Skeletal muscle satellite cell (primary cell): ENCODE results near the gene CUL3. TPM values are rescaled to one million over a fixed set of nuclear protein-coding genes. Genes with fewer than 3 reads are reported as not detected.
"Not testable (repeated sequence)": the region's sequence is repeated elsewhere in the genome, so short reads cannot be mapped to it uniquely, and the experiment has no call there.

Source experiments
- H3K27me3 ChIP-seq: 2 replicates; pipeline ENCODE4 v1.7.0; 2013; ENCODE audit warnings: low read length; ENCODE audit not compliant: control insufficient read depth, insufficient read depth
- H3K36me3 ChIP-seq: 2 replicates; pipeline ENCODE4 v1.7.0; 2013; ENCODE audit warnings: mild to moderate bottlenecking, control low read depth, low read length; ENCODE audit not compliant: insufficient read depth
- H3K4me1 ChIP-seq: 2 replicates; pipeline ENCODE4 v1.7.0; 2013; ENCODE audit warnings: low read length; ENCODE audit not compliant: control insufficient read depth, insufficient read depth
- H3K4me2 ChIP-seq: 2 replicates; pipeline ENCODE4 v1.7.0; 2013; ENCODE audit warnings: mild to moderate bottlenecking, low read length
- H3K4me3 ChIP-seq: 2 replicates; pipeline ENCODE4 v1.7.0; 2013; ENCODE audit warnings: low read length
- H3K9ac ChIP-seq: 2 replicates; pipeline ENCODE4 v1.7.0; 2013; ENCODE audit warnings: mild to moderate bottlenecking, low read depth, low read length, moderate library complexity
- H3K9me3 ChIP-seq: replicated peaks from 2 replicates; pipeline ENCODE4 v1.7.0; 2013; ENCODE audit warnings: mild to moderate bottlenecking, control low read depth, low read length
- total RNA-seq: library from RNA; depleted of rRNA; stranded (reverse); fragments of >200 nt; gene quantifications from 2 replicates; pipeline ENCODE4 v1.2.3, GENCODE V29; 2012; rRNA removed

CUL3 gene
- total RNA-seq: 50.7 and 51.0 TPM in 2 replicates

DNA sequence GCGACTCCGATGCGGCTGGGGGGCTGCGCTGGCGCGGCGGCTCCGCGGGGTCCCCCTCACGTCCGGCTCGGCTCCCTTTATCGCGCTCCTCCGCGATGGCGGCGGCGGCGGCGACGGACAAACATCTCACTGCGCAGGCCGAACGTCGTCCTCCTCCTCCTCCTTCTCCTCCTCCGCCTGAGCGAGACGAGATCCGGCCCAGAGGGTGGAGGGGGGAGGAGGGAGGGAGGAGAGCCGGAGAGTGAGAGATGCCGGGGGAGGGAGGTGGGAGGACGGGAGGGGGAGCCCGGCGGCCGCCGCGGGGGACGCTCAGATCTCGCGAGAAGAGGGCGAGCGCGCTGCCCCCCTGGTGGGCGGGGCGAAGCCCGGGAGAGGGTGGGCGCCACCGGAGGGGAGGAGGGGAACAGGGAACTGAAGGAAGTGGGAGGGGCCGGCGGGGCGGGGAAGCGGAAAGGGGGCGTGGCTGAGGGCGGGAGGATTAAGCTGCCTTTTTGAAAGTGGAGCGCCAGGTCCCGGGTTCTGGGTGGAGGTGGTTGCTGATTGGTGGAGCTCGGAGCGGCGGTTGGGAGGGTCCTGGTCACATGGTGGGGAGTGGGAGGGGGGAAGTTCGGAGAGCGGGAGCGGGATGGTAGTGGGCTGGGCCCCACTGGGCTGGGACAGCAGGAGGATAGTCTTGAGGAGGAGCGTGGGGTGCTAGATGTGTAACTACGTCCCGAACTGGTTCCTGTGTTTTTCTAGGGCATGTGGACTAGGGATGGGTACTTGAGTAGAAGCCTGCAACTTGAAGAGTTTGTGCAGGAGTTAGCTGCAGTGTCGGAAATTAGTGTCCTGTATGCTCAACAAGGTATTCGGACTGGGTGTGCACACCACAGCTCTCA lies at the start of gene CUL3:
CUL3 (minus strand) TSS at position 153 of the 878 bp plus-strand sequence. CDS start 354 bp downstream, outside the sequence.
- H3K27me3 ChIP-seq: no peaks in the 10 kb centered on the region
- H3K4me3 ChIP-seq: peak within 1 kb of the TSS; percentile 91

GRCh38 chr2:224630659-224631550 lies 45.7 kb upstream of the CUL3 start:
- H3K9ac ChIP-seq: no peak overlapping the region
- no peak overlapping the region for H3K4me3 ChIP-seq
- no peaks in the 10 kb centered on the region for H3K36me3 ChIP-seq
- H3K9me3 ChIP-seq: no peaks in the 10 kb centered on the region
- H3K27me3 ChIP-seq: peaks cover 6% of the 10 kb centered on the region
- no peaks in the 10 kb centered on the region for H3K4me1 ChIP-seq
- H3K4me2 ChIP-seq: no peak overlapping the region

More for the DNA sequence above, at the start of gene CUL3:
- H3K4me1 ChIP-seq: peaks cover 17% of the 10 kb centered on the region
- H3K36me3 ChIP-seq: peaks cover 2% of the 10 kb centered on the region
- no peaks in the 10 kb centered on the region for H3K9me3 ChIP-seq
- peak within 1 kb of the TSS; percentile 95 for H3K4me2 ChIP-seq
- peak within 1 kb of the TSS; percentile 94 for H3K9ac ChIP-seq

DNA sequence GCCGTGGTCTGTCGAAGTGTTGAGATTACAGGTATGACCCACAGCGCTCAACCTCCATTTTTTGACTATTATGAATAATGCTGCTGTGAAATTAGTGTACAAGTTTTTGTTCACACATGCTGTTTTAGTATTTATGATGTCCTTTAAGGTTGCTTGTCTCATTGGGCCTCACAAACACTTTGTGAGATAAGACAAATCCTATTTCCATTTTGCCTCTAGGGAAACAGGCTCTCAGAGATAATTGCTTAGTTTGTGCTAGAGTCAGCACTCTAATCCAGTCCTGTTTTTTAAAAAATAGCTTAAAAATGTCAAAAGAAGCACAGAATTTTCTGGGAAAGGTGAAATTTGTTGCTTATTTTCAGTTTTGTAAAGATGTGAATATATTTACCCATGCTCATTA lies 43.3 kb upstream of the CUL3 start:
- Histone ChIP-seq H3K36me3 (no peaks in the 10 kb centered on the region), H3K4me1 (no peaks in the 10 kb centered on the region), H3K9ac (no peak overlapping the region), H3K27me3 (peaks cover 6% of the 10 kb centered on the region), H3K9me3 (no peaks in the 10 kb centered on the region), H3K4me2 (no peak overlapping the region), H3K4me3 (no peak overlapping the region)

- H3K9me3 ChIP-seq: no peaks in the 10 kb centered on the region
- H3K4me1 ChIP-seq: no peaks in the 10 kb centered on the region
- no peak overlapping the region for H3K4me2 ChIP-seq
- H3K4me3 ChIP-seq: no peak overlapping the region
- H3K9ac ChIP-seq: no peak overlapping the region
- peaks cover 6% of the 10 kb centered on the region for H3K27me3 ChIP-seq
- H3K36me3 ChIP-seq: no peaks in the 10 kb centered on the region
These were observed 41.6 kb upstream of the CUL3 start for GRCh38 chr2:224626735-224627134.

DNA sequence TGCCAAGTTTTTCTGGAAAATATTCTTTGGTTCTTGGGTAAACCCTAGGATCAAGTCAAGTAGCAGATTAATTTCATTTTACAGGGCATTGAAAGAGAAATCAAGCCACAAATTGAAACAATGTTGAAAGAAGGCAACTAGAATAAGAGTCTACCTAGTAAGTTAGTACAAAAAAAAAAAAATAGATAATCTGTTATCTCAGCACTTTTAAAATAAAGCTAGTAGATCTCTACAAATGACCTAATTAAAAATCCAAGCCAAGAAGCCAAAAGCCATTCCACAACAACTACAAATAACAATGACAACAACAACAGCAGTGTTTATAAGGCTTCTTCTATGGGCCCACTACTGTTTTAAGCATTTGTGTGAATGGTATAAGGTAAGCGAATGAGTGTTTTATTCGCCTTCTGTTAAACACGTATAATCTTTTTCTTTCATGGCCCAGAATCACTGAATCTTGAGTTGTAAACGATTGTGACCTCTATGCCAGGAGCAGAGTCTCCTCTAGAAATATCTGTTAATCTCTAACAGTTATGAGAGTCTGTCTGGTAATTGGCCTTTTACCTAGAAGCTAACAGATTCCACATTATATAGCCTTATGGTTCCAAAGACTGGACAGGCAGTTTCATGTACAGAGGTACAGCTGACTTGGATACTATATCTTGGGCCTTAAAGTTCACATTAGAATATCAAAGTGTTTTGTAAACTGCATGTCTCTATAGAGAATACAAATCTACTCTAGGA lies 28.6 kb upstream of the CUL3 start:
- H3K4me3 ChIP-seq: no peak overlapping the region
- H3K27me3 ChIP-seq: no peaks in the 10 kb centered on the region
- H3K4me1 ChIP-seq: no peaks in the 10 kb centered on the region
- H3K4me2 ChIP-seq: no peak overlapping the region
- H3K9me3 ChIP-seq: no peaks in the 10 kb centered on the region
- no peak overlapping the region for H3K9ac ChIP-seq
- no peaks in the 10 kb centered on the region for H3K36me3 ChIP-seq

- H3K4me3 ChIP-seq: no peak overlapping the region
- H3K36me3 ChIP-seq: no peaks in the 10 kb centered on the region
- no peaks in the 10 kb centered on the region for H3K9me3 ChIP-seq
- no peaks in the 10 kb centered on the region for H3K27me3 ChIP-seq
- no peak overlapping the region for H3K9ac ChIP-seq
- H3K4me1 ChIP-seq: no peaks in the 10 kb centered on the region
- no peak overlapping the region for H3K4me2 ChIP-seq
These were observed 27.4 kb upstream of the CUL3 start for GRCh38 chr2:224612578-224612977.

GRCh38 chr2:224611938-224612337 lies 26.8 kb upstream of the CUL3 start:
- H3K4me1 ChIP-seq: no peaks in the 10 kb centered on the region
- H3K27me3 ChIP-seq: no peaks in the 10 kb centered on the region
- no peaks in the 10 kb centered on the region for H3K36me3 ChIP-seq
- no peak overlapping the region for H3K9ac ChIP-seq
- H3K9me3 ChIP-seq: no peaks in the 10 kb centered on the region
- H3K4me3 ChIP-seq: no peak overlapping the region
- no peak overlapping the region for H3K4me2 ChIP-seq

GRCh38 chr2:224608104-224608503 lies 22.9 kb upstream of the CUL3 start:
- H3K9me3 ChIP-seq: no peaks in the 10 kb centered on the region
- no peak overlapping the region for H3K4me2 ChIP-seq
- H3K4me3 ChIP-seq: no peak overlapping the region
- H3K4me1 ChIP-seq: no peaks in the 10 kb centered on the region
- no peak overlapping the region for H3K9ac ChIP-seq
- H3K36me3 ChIP-seq: no peaks in the 10 kb centered on the region
- no peaks in the 10 kb centered on the region for H3K27me3 ChIP-seq

DNA sequence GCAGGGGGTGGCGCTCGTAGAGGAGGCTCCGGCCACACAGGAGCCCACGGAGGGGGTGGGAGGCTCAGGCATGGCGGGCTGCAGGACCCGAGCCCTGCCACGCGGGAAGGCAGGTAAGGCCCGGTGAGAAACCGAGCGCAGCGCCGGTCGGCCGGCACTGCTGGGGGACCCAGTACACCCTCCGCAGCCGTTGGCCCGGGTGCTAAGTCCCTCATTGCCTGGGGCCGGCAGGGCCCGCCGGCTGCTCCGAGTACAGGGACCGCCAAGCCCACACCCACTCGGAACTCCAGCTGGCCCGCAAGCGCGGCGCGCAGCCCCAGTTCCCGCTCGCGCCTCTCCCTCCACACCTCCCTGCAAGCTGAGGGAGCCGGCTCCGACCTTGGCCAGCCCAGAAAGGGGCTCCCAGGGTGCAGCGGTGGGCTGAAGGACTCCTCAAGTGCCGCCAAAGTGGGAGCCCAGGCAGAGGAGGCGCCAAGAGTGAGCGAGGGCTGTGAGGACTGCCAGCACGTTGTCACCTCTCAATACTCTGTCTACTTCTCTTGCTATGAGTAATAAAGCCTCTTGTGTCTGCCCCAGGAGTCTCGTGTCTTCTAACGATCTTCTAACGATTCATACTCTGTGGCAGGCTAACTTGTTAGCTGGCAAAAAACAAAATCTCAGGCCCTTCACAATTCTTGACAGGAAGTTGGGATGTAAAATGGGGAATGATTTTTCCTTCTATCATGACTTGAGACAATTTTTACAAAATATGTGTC lies 18.8 kb upstream of the CUL3 start:
- not testable (repeated sequence) for H3K9ac ChIP-seq, H3K36me3 ChIP-seq, H3K4me3 ChIP-seq, H3K9me3 ChIP-seq, H3K4me1 ChIP-seq, H3K4me2 ChIP-seq, H3K27me3 ChIP-seq

- H3K9me3 ChIP-seq, H3K9ac ChIP-seq, H3K4me3 ChIP-seq: not testable (repeated sequence)
These were observed 17.7 kb upstream of the CUL3 start for GRCh38 chr2:224602778-224603375.

More at GRCh38 chr2:224602778-224603375, 17.7 kb upstream of the CUL3 start:
- H3K4me2 ChIP-seq, H3K27me3 ChIP-seq, H3K36me3 ChIP-seq, H3K4me1 ChIP-seq: not testable (repeated sequence)
